K562 (cell line): ENCODE results near the gene SPX. TPM values are rescaled to one million over a fixed set of nuclear protein-coding genes. Genes with fewer than 3 reads are reported as not detected.

Experiments
- ATAC-seq: fragments of 200-7000 bp; cut with Tn5 transposase; 3 replicates; pipeline ENCODE4 v1.9.1; 2020; ENCODE audit warnings: moderate library complexity
- BruUV-seq: library from RNA; stranded (reverse); fragments of 400-500 nt; replicated peaks from 2 replicates; lab custom pipeline; 2021; lab: Mats Ljungman, UMichigan
- CTCF ChIA-PET: fragments of 300-600 bp; formaldehyde crosslinking; extraction: SDS; loops from one replicate; lab custom pipeline; 2021; ENCODE audit warnings: low intra/inter-chr PET ratio; lab: Yijun Ruan, JAX
- POLR2A ChIA-PET: fragments of 300-600, 350-650 bp; sonication (Branson Sonifier 250); formaldehyde crosslinking; extraction: SDS; loops from one replicate; lab custom pipeline; 2021; ENCODE audit warnings: antibody characterized with exemption, inconsistent platforms; lab: Yijun Ruan, JAX
- DNase-seq, 4 experiments: peaks; one replicate each; pipeline versions ENCODE4 v3.0.0 to v3.0.0-alpha.2; 2011 to 2018; ENCODE audit warnings: low spot score in 3 of 4, mixed read lengths in 3 of 4; ENCODE audit errors: extremely low read depth in 1 of 4
- FAIRE-seq: peaks from 2 replicates; lab custom pipeline; 2011; peaks lifted over from hg19 to GRCh38; lab: Jason Lieb, UNC
- H2AFZ ChIP-seq: 2 replicates; pipeline ENCODE4 v1.6.0; 2011; ENCODE audit warnings: low read depth, low read length, control low read depth, inconsistent platforms
- H3K27ac ChIP-seq: fragments of 200-600 bp; 3 replicates; pipeline ENCODE4 v1.8.0; 2011; ENCODE audit warnings: low read depth, mild to moderate bottlenecking, control low read depth, inconsistent platforms, low read length, moderate library complexity, mixed read lengths; ENCODE audit errors: extremely low read depth
- H3K27me3 ChIP-seq, 2 experiments: fragments of 300-600 bp in 1 of 2; 2 replicates in 1 of 2; 3 replicates in 1 of 2; pipeline versions ENCODE4 v1.6.0 to v1.8.0; 2011; ENCODE audit warnings: inconsistent platforms in 2 of 2, low read length in 2 of 2, mild to moderate bottlenecking in 1 of 2, mixed read lengths in 1 of 2, moderate library complexity in 1 of 2; ENCODE audit not compliant: control insufficient read depth in 2 of 2, insufficient read depth in 2 of 2
- H3K36me3 ChIP-seq: fragments of 300-600 bp; 3 replicates; pipeline ENCODE4 v1.8.0; 2011; ENCODE audit warnings: mild to moderate bottlenecking, low read length, inconsistent platforms; ENCODE audit not compliant: control insufficient read depth, insufficient read depth
- H3K4me1 ChIP-seq, 2 experiments: fragments of 200-600 bp in 1 of 2; replicated peaks in 1 of 2; 2 replicates in 1 of 2; 3 replicates in 1 of 2; pipeline versions ENCODE4 v1.5.1 to v1.8.0; 2011; ENCODE audit warnings: inconsistent platforms in 2 of 2, low read length in 2 of 2, mild to moderate bottlenecking in 1 of 2, mixed read lengths in 1 of 2, moderate library complexity in 1 of 2; ENCODE audit not compliant: control insufficient read depth in 2 of 2, insufficient read depth in 2 of 2
- H3K4me2 ChIP-seq: 2 replicates; pipeline ENCODE4 v1.6.1; 2011; ENCODE audit warnings: low read length, control low read depth, inconsistent platforms, mixed read lengths; ENCODE audit not compliant: insufficient read depth
- H3K4me3 ChIP-seq: fragments of 200-600 bp; sonication (generic), shearing (Covaris generic); 2 replicates; pipeline ENCODE4 v1.5.1; 2016; ENCODE audit warnings: control low read depth, inconsistent platforms
- H3K79me2 ChIP-seq: fragments of 200-600 bp; 3 replicates; pipeline ENCODE4 v1.8.0; 2011; ENCODE audit warnings: low read length, inconsistent platforms; ENCODE audit not compliant: control insufficient read depth, insufficient read depth
- H3K9ac ChIP-seq, 2 experiments: 2 replicates each; pipeline versions ENCODE4 v1.6.0 to v1.6.1; 2011; ENCODE audit warnings: low read depth in 2 of 2, low read length in 2 of 2, control low read depth in 1 of 2, inconsistent platforms in 1 of 2, mild to moderate bottlenecking in 1 of 2, mixed read lengths in 1 of 2; ENCODE audit not compliant: insufficient read depth in 1 of 2
- H3K9me1 ChIP-seq: one replicate; pipeline ENCODE4 v1.6.0; 2011; ENCODE audit warnings: inconsistent platforms, mild to moderate bottlenecking, low read length, moderate library complexity; ENCODE audit not compliant: control insufficient read depth, insufficient read depth
- H3K9me3 ChIP-seq: replicated peaks from 2 replicates; pipeline ENCODE4 v1.5.1; 2011; ENCODE audit warnings: low read depth, low read length, inconsistent platforms; ENCODE audit not compliant: control insufficient read depth, insufficient read depth
- H4K20me1 ChIP-seq: replicated peaks from 2 replicates; pipeline ENCODE4 v1.6.1; 2011; ENCODE audit warnings: low read length, inconsistent platforms, mixed read lengths; ENCODE audit not compliant: control insufficient read depth, insufficient read depth
- ADNP ChIP-seq: fragments of 200-800 bp; sonication (Bioruptor generic); IDR thresholded peaks from 2 replicates; pipeline ENCODE4 v1.6.1; 2016; ENCODE audit warnings: missing genetic modification characterization, missing compliant biosample characterization
- CXXC5 ChIP-seq: fragments of 250-450 bp; sonication (Bioruptor Pico); IDR thresholded peaks from 2 replicates; pipeline ENCODE4 v1.8.0; 2022; ENCODE audit warnings: inconsistent platforms, mild to moderate bottlenecking, moderate library complexity
- HINFP ChIP-seq: fragments of 450-650 bp; conservative IDR thresholded peaks from 2 replicates; pipeline ENCODE4 v1.6.1; 2016; ENCODE audit warnings: missing genetic modification characterization, low read depth, mild to moderate bottlenecking, control low read depth, missing compliant biosample characterization
- HNRNPUL1 ChIP-seq: fragments of 200-400 bp; formaldehyde crosslinking; IDR thresholded peaks from 2 replicates; pipeline ENCODE4 v1.6.1; 2017; ENCODE audit warnings: low read length
- KLF13 ChIP-seq: fragments of 450-650 bp; IDR thresholded peaks from 2 replicates; pipeline ENCODE4 v1.6.1; 2016; ENCODE audit warnings: missing genetic modification characterization, low read depth, mild to moderate bottlenecking, missing compliant biosample characterization, moderate library complexity, borderline replicate concordance
- NFXL1 ChIP-seq: fragments of 450-650 bp; formaldehyde crosslinking; IDR thresholded peaks from 2 replicates; pipeline ENCODE4 v1.4.0; 2021; ENCODE audit warnings: mild to moderate bottlenecking
- PPARD ChIP-seq: fragments of 250-450 bp; sonication (Bioruptor Pico); IDR thresholded peaks from 2 replicates; pipeline ENCODE4 v1.8.0; 2022; ENCODE audit warnings: inconsistent platforms, mild to moderate bottlenecking, moderate library complexity
- RNF2 ChIP-seq: sonication (generic); IDR thresholded peaks from 2 replicates; pipeline ENCODE4 v1.6.1; 2016
- SFPQ ChIP-seq: fragments of 200-400 bp; formaldehyde crosslinking; IDR thresholded peaks from 2 replicates; pipeline ENCODE4 v1.6.1; 2017; ENCODE audit warnings: mild to moderate bottlenecking, low read depth, low read length, moderate library complexity
- TRIM24 ChIP-seq, 2 experiments: fragments of 450-650 bp; IDR thresholded peaks; 2 replicates each; pipeline ENCODE4 v1.6.1; 2016
- ZC3H4 ChIP-seq: sonication (generic); formaldehyde crosslinking; IDR thresholded peaks from 2 replicates; pipeline ENCODE4 v1.9.0; 2021; ENCODE audit warnings: missing genetic modification reagents, borderline replicate concordance
- ZFPM2 ChIP-seq: fragments of 250-450 bp; sonication (Bioruptor Pico); IDR thresholded peaks from 2 replicates; pipeline ENCODE4 v1.5.1; 2022; ENCODE audit warnings: mild to moderate bottlenecking
- ZNF398 ChIP-seq: fragments of 250-450 bp; sonication (Bioruptor Pico); IDR thresholded peaks from 2 replicates; pipeline ENCODE4 v1.8.0; 2021; ENCODE audit warnings: moderate library complexity, mild to moderate bottlenecking, inconsistent platforms
- ZNF778 ChIP-seq: fragments of 450-650 bp; formaldehyde crosslinking; IDR thresholded peaks from 2 replicates; pipeline ENCODE4 v1.4.0; 2020; ENCODE audit warnings: mild to moderate bottlenecking, moderate library complexity
- WGBS: fragments of 100-300 bp; shearing (Covaris generic); methylation state at CpG from one replicate; pipeline ENCODE4 v1.1.6; 2016; ENCODE audit warnings: low coverage, mixed read lengths; ENCODE audit not compliant: insufficient coverage; ENCODE audit errors: missing lambda C conversion rate; 5-methylcytosine and 5-hydroxymethylcytosine counted together
- in situ Hi-C: fragments of 300-500 bp; cut with MboI; formaldehyde crosslinking; loops from 4 replicates; pipeline ENCODE4 v1.15.0; 2018; ENCODE audit warnings: inconsistent platforms, mixed read lengths
- intact Hi-C: fragments of 100-400 bp; cut with micrococcal nuclease; formaldehyde crosslinking; loops from 2 replicates; pipeline ENCODE4 v1.14.2; 2022
- polyA plus RNA-seq, 8 experiments: library from polyadenylated mRNA; depleted of rRNA in 4 of 8; stranded (reverse) in 5 of 8; unstranded in 3 of 8; fragments of >200 nt; fragmentation: Nextera tagmentation in 2 of 8; fragmentation: Illumina TruSeq in 1 of 8; extraction: Ambion mirVana in 2 of 8; extraction: Trizol in 1 of 8; gene quantifications; 2 replicates each; pipeline versions ENCODE4 v1.2.1 to v1.2.3, GENCODE V29; 2011 to 2014; ENCODE audit warnings: inconsistent platforms in 1 of 8, missing spikeins in 1 of 8
- total RNA-seq, 7 experiments: library from RNA; depleted of rRNA in 6 of 7; stranded (reverse); fragments of >200 nt in 6 of 7; fragmentation: Illumina TruSeq in 2 of 7; extraction: Trizol in 2 of 7; gene quantifications; 2 replicates each; pipeline versions ENCODE4 v1.2.1 to v1.2.3, GENCODE V29; 2011 to 2021; ENCODE audit warnings: low replicate concordance in 1 of 7

SPX gene
- total and polyA plus RNA-seq, 9 of the 15 experiments (the other 6 are each of a cell fraction or from before 2014, with no cell fraction given): 0.06 to 0.40 (median 0.14) TPM

GRCh38 chr12:21518451-21518850 is 7.6 kb upstream of the SPX start:
- Histone ChIP-seq H3K36me3 (peaks cover 23% of the 10 kb centered on the region; the same call in 2 of the 3 replicates), H2AFZ (no peak overlapping the region), H3K9me3 (no peaks in the 10 kb centered on the region), H3K4me2 (no peak overlapping the region), H3K9ac (no peak overlapping the region), H3K27me3 (no peaks in the 10 kb centered on the region), H3K4me3 (no peak overlapping the region), H3K79me2 (no peaks in the 10 kb centered on the region), H3K4me1 (no peaks in the 10 kb centered on the region), H3K9me1 (no peaks in the 10 kb centered on the region), H4K20me1 (no peaks in the 10 kb centered on the region), H3K27ac (no peak overlapping the region)
- no peak for DNase-seq
- no peak for FAIRE-seq
- no peak for ATAC-seq
- intact Hi-C loops: no loop called here
- in situ Hi-C loops: no loop called here
- BruUV-seq: no TSS peak
- POLR2A ChIA-PET: interaction anchor here (1.2 to 1.6 kb wide), 2 partner anchors 9 to 17 kb away, joined by 3 to 4 read pairs; partner anchors contain the start of genes GOLT1B and RECQL
- WGBS: 91% methylated on average over 3 of the region's 3 CpGs
- CTCF ChIA-PET: no interaction called here
- TF ChIP-seq TRIM24 (IDR thresholded peaks at IDR 0.05): no peak
- no peak for TF ChIP-seq ADNP (tag)
- no peak for TF ChIP-seq ZNF778 (CRISPR knock-in tag)
- TF ChIP-seq ZC3H4 (CRISPR knock-in tag): no peak
- no peak for TF ChIP-seq ZFPM2 (CRISPR knock-in tag)
- TF ChIP-seq KLF13 (tag): no peak
- no peak for TF ChIP-seq CXXC5 (CRISPR knock-in tag)
- TF ChIP-seq RNF2: no peak
- no peak for TF ChIP-seq NFXL1 (CRISPR knock-in tag)
- TF ChIP-seq ZNF398 (CRISPR knock-in tag): no peak
- TF ChIP-seq SFPQ: no peak
- TF ChIP-seq PPARD (CRISPR knock-in tag): no peak
- TF ChIP-seq HNRNPUL1: no peak
- TF ChIP-seq HINFP (tag): no peak
